Measurements from ENCODE around the gene SRGAP1. TPM values are rescaled to one million over a fixed set of nuclear protein-coding genes. Genes with fewer than 3 reads are reported as not detected.

SRGAP1 gene
- total and polyA plus RNA-seq, 2 experiments from 2014 or later, result 13.0 to 29.4 TPM

GRCh38 chr12:64053117-64053516 lies 208.6 kb downstream of the SRGAP1 start:
- Histone ChIP-seq H2AFZ (no peak overlapping the region), H3K4me2 (ENCODE audit: unreplicated experiment) (no peak overlapping the region), H3K36me3 (ENCODE audit: low read depth) (peaks cover 52% of the 10 kb centered on the region), H3K9me2 (ENCODE audit: insufficient read depth) (no peaks in the 10 kb centered on the region), H4K20me1 (ENCODE audit: insufficient read depth) (no peaks in the 10 kb centered on the region), H3K9ac (no peak overlapping the region), H3K27ac (no peak overlapping the region), H3F3A (ENCODE audit: insufficient read depth) (peaks cover 12% of the 10 kb centered on the region), H3K4me3 (no peak overlapping the region), H3K79me2 (ENCODE audit: insufficient read depth) (peaks cover 79% of the 10 kb centered on the region), H3K9me3 (ENCODE audit: low read depth) (no peaks in the 10 kb centered on the region), H3K27me3 (replicated peaks; ENCODE audit: insufficient read depth) (no peaks in the 10 kb centered on the region), H3K4me1 (ENCODE audit: insufficient read depth) (no peaks in the 10 kb centered on the region)
- 97 to 99% methylated on average over 3 of the region's 3 CpGs for WGBS, 2 experiments (ENCODE audit: low coverage in 1 of 2, low lambda C conversion rate in 2 of 2, missing lambda C conversion rate in 2 of 2)
- DNase-seq, result no peak
- TF ChIP-seq EZH2phosphoT487 (IDR thresholded peaks at IDR 0.05; ENCODE audit: insufficient read depth, low read depth) (no peak), EZH2 (IDR thresholded peaks at IDR 0.05; ENCODE audit: insufficient read depth, poor library complexity, severe bottlenecking) (no peak)
- in situ Hi-C loops (cut with MboI), result no loop called here

- Histone ChIP-seq H4K20me1 (ENCODE audit: insufficient read depth) (no peaks in the 10 kb centered on the region), H3K9me3 (ENCODE audit: low read depth) (no peaks in the 10 kb centered on the region), H3K27me3 (replicated peaks; ENCODE audit: insufficient read depth) (no peaks in the 10 kb centered on the region), H3K27ac (no peak overlapping the region), H2AFZ (no peak overlapping the region), H3F3A (ENCODE audit: insufficient read depth) (peaks cover 21% of the 10 kb centered on the region), H3K4me2 (ENCODE audit: unreplicated experiment) (no peak overlapping the region), H3K4me1 (ENCODE audit: insufficient read depth) (0 out of 2 replicates have a peak, but pooled peaks cover 1% of the 10 kb centered on the region), H3K79me2 (ENCODE audit: insufficient read depth) (peaks cover 78% of the 10 kb centered on the region), H3K36me3 (ENCODE audit: low read depth) (peaks cover 43% of the 10 kb centered on the region), H3K9ac (no peak overlapping the region), H3K9me2 (ENCODE audit: insufficient read depth) (no peaks in the 10 kb centered on the region), H3K4me3 (no peak overlapping the region)
- no peak for TF ChIP-seq EZH2phosphoT487 (IDR thresholded peaks at IDR 0.05; ENCODE audit: insufficient read depth, low read depth)
- TF ChIP-seq EZH2 (IDR thresholded peaks at IDR 0.05; ENCODE audit: insufficient read depth, poor library complexity, severe bottlenecking), result no peak
- no peak for DNase-seq
- in situ Hi-C loops (cut with MboI), result no loop called here
- 89 to 90% methylated on average over 4 of the region's 4 CpGs for WGBS, 2 experiments (ENCODE audit: low coverage in 1 of 2, low lambda C conversion rate in 2 of 2, missing lambda C conversion rate in 2 of 2)
Observed at GRCh38 chr12:64054079-64054520, 209.6 kb downstream of the SRGAP1 start.

DNA sequence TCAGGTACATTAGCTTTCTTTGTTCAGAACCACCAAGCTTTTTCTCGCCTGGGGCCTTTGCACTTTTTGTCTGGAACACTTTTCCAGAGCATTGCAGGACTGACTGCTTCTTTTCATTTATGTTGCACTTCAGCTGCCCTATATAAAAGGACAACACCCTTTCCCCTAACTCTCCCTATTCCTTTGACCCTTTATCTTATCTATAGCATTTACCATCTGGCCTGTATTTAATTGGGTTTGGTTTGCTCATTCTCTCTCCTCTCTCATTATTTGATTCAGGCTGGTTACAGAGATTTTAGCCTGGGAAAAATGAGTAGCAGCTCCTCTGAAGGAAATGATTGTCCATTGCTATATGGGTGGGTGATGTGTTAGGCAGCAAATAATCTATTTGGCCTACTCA lies 212.2 kb downstream of the SRGAP1 start:
- peaks cover 10% of the 10 kb centered on the region for H3K4me1 ChIP-seq (ENCODE audit: insufficient read depth)

GRCh38 chr12:64057706-64058105 lies 213.2 kb downstream of the SRGAP1 start:
- 88% methylated on average over 3 of the region's 3 CpGs for WGBS, 2 experiments (ENCODE audit: low coverage in 1 of 2, low lambda C conversion rate in 2 of 2, missing lambda C conversion rate in 2 of 2)
- TF ChIP-seq EZH2 (IDR thresholded peaks at IDR 0.05; ENCODE audit: insufficient read depth, poor library complexity, severe bottlenecking) (no peak), EZH2phosphoT487 (IDR thresholded peaks at IDR 0.05; ENCODE audit: insufficient read depth, low read depth) (no peak)
- Histone ChIP-seq H4K20me1 (ENCODE audit: insufficient read depth) (no peaks in the 10 kb centered on the region), H3K4me2 (ENCODE audit: unreplicated experiment) (no peak overlapping the region), H3K9ac (no peak overlapping the region), H2AFZ (no peak overlapping the region), H3K4me3 (no peak overlapping the region), H3K9me2 (ENCODE audit: insufficient read depth) (no peaks in the 10 kb centered on the region), H3K27me3 (replicated peaks; ENCODE audit: insufficient read depth) (no peaks in the 10 kb centered on the region), H3F3A (ENCODE audit: insufficient read depth) (peaks cover 41% of the 10 kb centered on the region), H3K4me1 (ENCODE audit: insufficient read depth) (peaks cover 10% of the 10 kb centered on the region), H3K27ac (no peak overlapping the region), H3K36me3 (ENCODE audit: low read depth) (peaks cover 14% of the 10 kb centered on the region), H3K9me3 (ENCODE audit: low read depth) (no peaks in the 10 kb centered on the region), H3K79me2 (ENCODE audit: insufficient read depth) (peaks cover 55% of the 10 kb centered on the region)
- in situ Hi-C loops (cut with MboI), result no loop called here
- no peak for DNase-seq

More for the DNA sequence above, 212.2 kb downstream of the SRGAP1 start:
- H3K36me3 ChIP-seq (ENCODE audit: low read depth), result peaks cover 19% of the 10 kb centered on the region
- H3K9ac ChIP-seq, result no peak overlapping the region
- no peak for DNase-seq
- H3K27ac ChIP-seq, result no peak overlapping the region
- H3K9me3 ChIP-seq (ENCODE audit: low read depth), result no peaks in the 10 kb centered on the region
- H3K27me3 ChIP-seq (replicated peaks; ENCODE audit: insufficient read depth), result no peaks in the 10 kb centered on the region
- in situ Hi-C loops (cut with MboI), result no loop called here
- H2AFZ ChIP-seq, result no peak overlapping the region
- H3K4me2 ChIP-seq (ENCODE audit: unreplicated experiment), result no peak overlapping the region
- no peaks in the 10 kb centered on the region for H4K20me1 ChIP-seq (ENCODE audit: insufficient read depth)
- no peak for TF ChIP-seq EZH2 (IDR thresholded peaks at IDR 0.05; ENCODE audit: insufficient read depth, poor library complexity, severe bottlenecking)
- no peak overlapping the region for H3K4me3 ChIP-seq
- peaks cover 33% of the 10 kb centered on the region for H3F3A ChIP-seq (ENCODE audit: insufficient read depth)
- H3K9me2 ChIP-seq (ENCODE audit: insufficient read depth), result no peaks in the 10 kb centered on the region
- 100% methylated on average over 1 of the region's 1 CpG for WGBS, 2 experiments (ENCODE audit: low coverage in 1 of 2, low lambda C conversion rate in 2 of 2, missing lambda C conversion rate in 2 of 2)
- H3K79me2 ChIP-seq (ENCODE audit: insufficient read depth), result peaks cover 55% of the 10 kb centered on the region
